Stimulated activated CD8-positive, alpha-beta memory T cell treated with anti-CD3 and anti-CD28 coated beads, Interleukin-4, amount 100 ng/mL, for 4 hours (primary cell): ENCODE results near the gene TEX30.

Experiments used
- DNase-seq, 2 donors: peaks; one replicate each; pipeline ENCODE4 v3.0.0-alpha.2; 2020; ENCODE audit warnings: low read depth in 2 of 2, low spot score in 1 of 2

The TEX30 gene

GRCh38 chr13:102718746-102719145 is 54.8 kb downstream of the TEX30 start:
- DNase-seq = no peak
